ENCODE data around the gene SLC35F6. TPM values are rescaled to one million over a fixed set of nuclear protein-coding genes. Genes with fewer than 3 reads are reported as not detected.
"Not testable (repeated sequence)": the region's sequence is repeated elsewhere in the genome, so short reads cannot be mapped to it uniquely, and the experiment has no call there.

Gene SLC35F6
- total and polyA plus RNA-seq, 9 of the 15 experiments (the other 6 are each of a cell fraction or from before 2014, with no cell fraction given): 11.9 to 47.3 (median 22.5) TPM

DNA sequence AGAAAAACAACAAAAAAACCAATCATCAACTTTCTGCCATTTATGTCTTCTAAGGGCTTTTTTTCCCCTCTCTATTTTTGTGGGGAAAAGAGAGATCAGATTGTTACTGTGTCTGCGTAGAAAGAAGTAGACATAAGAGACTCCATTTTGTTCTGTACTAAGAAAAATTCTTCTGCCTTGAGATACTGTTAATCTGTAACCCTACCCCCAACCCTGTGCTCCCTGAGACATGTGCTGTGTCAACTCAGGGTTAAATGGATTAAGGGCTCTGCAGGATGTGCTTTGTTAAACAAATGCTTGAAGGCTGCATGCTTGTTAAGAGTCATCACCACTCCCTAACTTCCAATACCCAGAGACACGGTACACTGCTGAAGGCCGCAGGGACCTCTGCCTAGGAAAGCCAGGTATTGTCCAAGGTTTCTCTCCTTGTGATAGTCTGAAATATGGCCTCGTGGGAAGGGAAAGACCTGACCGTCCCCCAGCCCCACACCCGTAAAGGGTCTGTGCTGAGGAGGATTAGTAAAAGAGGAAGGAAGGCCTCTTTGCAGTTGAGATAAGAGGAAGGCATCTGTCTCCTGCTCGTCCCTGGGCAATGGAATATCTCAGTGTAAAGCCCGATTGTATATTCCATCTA, 14.2 kb upstream of the SLC35F6 start (continued):
- TF ChIP-seq RHOXF2B (CRISPR knock-in tag; conservative IDR thresholded peaks at IDR 0.05) (peak; percentile 74; the same call in 1 of the 2 replicates), ZNF717 (CRISPR knock-in tag; IDR thresholded peaks at IDR 0.05) (peak; percentile 62; the same call in 1 of the 2 replicates), ZNF561 (CRISPR knock-in tag; conservative IDR thresholded peaks at IDR 0.05) (peak; percentile 91), SPI1 (IDR thresholded peaks at IDR 0.05; ENCODE audit: borderline replicate concordance, low read depth, low read length) (peak; percentile 48; the same call in 1 of the 2 replicates), STAT5B (CRISPR knock-in tag; IDR thresholded peaks at IDR 0.05) (peak; percentile 78), ZNF311 (CRISPR knock-in tag; IDR thresholded peaks at IDR 0.05) (peak; percentile 99), ELF2 (CRISPR knock-in tag; IDR thresholded peaks at IDR 0.05) (peak; percentile 55; the same call in 1 of the 2 replicates), ZNF134 (CRISPR knock-in tag; conservative IDR thresholded peaks at IDR 0.05) (peak; percentile 74), ATF7 (IDR thresholded peaks at IDR 0.05) (0 out of 2 replicates have a peak, but pooled peaks have one; percentile 26), JUND (tag; IDR thresholded peaks at IDR 0.05; ENCODE audit: borderline replicate concordance, low read depth, low read length) (peak; percentile 55; the same call in 2 of the 3 replicates), ZNF444 (CRISPR knock-in tag; IDR thresholded peaks at IDR 0.05) (peak; percentile 92; the same call in 1 of the 2 replicates), ZNF695 (CRISPR knock-in tag; IDR thresholded peaks at IDR 0.05) (peak; percentile 85; the same call in 1 of the 2 replicates), NFXL1 (CRISPR knock-in tag; IDR thresholded peaks at IDR 0.05) (peak; percentile 93), ZNF696 (CRISPR knock-in tag; conservative IDR thresholded peaks at IDR 0.05) (0 out of 2 replicates have a peak, but pooled peaks have one; percentile 20), ZNF324 (CRISPR knock-in tag; IDR thresholded peaks at IDR 0.05) (peak; percentile 68), CBFA2T3 (IDR thresholded peaks at IDR 0.05) (peak; percentile 83)
- TF ChIP-seq, protein P1, sequence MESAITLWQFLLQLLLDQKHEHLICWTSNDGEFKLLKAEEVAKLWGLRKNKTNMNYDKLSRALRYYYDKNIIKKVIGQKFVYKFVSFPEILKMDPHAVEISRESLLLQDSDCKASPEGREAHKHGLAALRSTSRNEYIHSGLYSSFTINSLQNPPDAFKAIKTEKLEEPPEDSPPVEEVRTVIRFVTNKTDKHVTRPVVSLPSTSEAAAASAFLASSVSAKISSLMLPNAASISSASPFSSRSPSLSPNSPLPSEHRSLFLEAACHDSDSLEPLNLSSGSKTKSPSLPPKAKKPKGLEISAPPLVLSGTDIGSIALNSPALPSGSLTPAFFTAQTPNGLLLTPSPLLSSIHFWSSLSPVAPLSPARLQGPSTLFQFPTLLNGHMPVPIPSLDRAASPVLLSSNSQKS (CRISPR knock-in tag; IDR thresholded peaks at IDR 0.05): 0 out of 2 replicates have a peak, but pooled peaks have one; percentile 79
- not testable (repeated sequence) for TF ChIP-seq JUND (IDR thresholded peaks at IDR 0.05; ENCODE audit: borderline replicate concordance, low read depth, low read length)
- TF ChIP-seq, protein P2, sequence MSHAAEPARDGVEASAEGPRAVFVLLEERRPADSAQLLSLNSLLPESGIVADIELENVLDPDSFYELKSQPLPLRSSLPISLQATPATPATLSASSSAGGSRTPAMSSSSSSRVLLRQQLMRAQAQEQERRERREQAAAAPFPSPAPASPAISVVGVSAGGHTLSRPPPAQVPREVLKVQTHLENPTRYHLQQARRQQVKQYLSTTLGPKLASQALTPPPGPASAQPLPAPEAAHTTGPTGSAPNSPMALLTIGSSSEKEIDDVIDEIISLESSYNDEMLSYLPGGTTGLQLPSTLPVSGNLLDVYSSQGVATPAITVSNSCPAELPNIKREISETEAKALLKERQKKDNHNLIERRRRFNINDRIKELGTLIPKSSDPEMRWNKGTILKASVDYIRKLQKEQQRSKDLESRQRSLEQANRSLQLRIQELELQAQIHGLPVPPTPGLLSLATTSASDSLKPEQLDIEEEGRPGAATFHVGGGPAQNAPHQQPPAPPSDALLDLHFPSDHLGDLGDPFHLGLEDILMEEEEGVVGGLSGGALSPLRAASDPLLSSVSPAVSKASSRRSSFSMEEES (CRISPR knock-in tag; IDR thresholded peaks at IDR 0.05): peak; percentile 51

Data from K562 (cell line).